ENCODE measurements around the gene MGAM2.
"Not testable (repeated sequence)": the region's sequence is repeated elsewhere in the genome, so short reads cannot be mapped to it uniquely, and the experiment has no call there.

Gene MGAM2
- total RNA-seq, result 0 reads per million in 2 donors

DNA sequence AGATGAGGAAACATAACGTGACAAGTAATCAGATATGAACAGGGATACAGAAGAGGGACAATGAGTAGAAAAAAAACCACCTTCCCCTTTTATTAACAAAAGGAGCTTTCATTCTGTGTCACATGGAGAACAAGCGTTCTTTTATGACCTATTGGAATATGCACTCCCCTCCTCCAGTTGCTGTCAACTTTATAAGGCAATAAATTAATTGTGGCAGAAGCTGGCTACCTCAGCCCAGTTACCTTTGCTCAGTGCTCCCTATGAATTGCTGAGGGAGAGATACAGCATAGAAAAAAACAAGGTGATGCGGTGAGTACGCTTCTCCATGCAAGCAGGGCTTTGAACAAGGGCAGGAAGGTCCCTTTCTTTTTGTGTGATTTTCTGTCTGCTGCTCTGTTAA is at the start of gene MGAM2:
Gene MGAM2, plus strand, starts transcription at position 220 of the 400 bp plus-strand sequence. CDS start 5,156 bp downstream, outside the sequence.
- no peak for DNase-seq

DNA sequence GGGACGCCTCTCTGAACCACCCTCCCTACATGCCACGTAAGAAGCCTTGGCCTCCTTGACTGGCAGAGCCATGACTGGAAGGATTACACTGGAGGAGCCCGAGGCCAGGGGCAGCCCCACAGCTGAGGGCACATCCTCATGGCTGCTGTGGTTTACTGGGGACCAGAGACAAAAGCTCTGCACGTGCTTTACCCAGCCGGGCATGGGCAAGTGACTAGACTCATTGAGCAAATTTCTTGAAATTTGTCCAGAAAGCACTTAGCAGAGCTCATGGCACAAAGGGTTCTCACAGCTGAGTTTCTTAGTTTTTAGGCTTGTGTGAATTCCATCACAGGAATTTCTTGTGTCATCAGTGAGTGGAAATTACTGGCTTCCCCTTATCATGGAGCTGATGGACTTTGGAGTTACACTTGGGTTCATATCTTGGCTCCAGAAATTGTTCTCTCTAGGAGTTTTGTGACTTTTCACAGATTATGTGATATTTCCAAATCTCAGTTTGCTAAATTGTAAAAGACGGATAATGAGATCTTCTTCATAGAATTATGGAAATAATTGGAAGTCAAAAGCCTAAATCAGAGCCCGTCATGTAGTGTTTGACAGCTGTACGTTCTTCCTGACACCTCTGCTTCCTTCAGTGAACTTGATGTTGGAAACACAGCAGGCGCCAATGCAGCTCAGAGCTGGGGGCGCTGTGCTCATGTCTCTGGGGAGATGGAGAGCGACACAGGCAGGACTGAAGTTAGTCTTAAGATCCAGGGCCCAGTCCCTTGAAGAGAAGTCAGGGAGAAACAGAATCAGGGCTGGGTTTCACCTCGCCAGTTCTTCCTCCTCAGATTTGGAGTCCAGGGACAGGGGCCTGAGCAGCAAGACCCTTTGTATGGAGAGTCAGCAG is 47.7 kb upstream of the MGAM2 start:
- no peak for DNase-seq

GRCh38 chr7:142066536-142066935 is 45.0 kb upstream of the MGAM2 start:
- DNase-seq, result no peak

DNA sequence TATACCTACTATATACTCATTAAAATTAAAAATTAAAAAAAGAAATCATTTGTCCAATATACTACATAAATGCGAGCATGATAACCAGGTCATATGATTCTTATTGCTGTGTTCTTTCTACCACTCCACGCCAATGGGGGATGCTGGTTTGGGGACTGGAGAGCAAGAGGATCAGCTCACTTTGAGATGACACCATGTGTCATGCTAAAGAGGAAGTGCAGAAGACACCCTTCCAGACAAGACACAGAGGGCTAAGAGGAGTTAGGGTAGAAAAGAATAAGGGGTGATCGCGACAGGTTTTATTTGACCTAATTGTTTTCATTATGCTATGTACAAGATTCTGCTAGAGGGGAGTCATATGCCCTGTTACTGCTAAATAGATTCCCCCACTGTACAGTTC is 33.8 kb upstream of the MGAM2 start:
- no peak for DNase-seq

GRCh38 chr7:142083605-142084004 is 27.9 kb upstream of the MGAM2 start:
- no peak for DNase-seq

GRCh38 chr7:142085428-142085827 is 26.1 kb upstream of the MGAM2 start:
- DNase-seq, result no peak

- DNase-seq, result no peak
These were observed 23.4 kb upstream of the MGAM2 start for GRCh38 chr7:142088022-142088714.

- no peak for DNase-seq
These were observed 22.5 kb upstream of the MGAM2 start for GRCh38 chr7:142089035-142089434.

- no peak for DNase-seq
These were observed 19.6 kb upstream of the MGAM2 start for GRCh38 chr7:142091961-142092360.

- DNase-seq, result no peak
These were observed 16.7 kb upstream of the MGAM2 start for GRCh38 chr7:142094861-142095260.

DNA sequence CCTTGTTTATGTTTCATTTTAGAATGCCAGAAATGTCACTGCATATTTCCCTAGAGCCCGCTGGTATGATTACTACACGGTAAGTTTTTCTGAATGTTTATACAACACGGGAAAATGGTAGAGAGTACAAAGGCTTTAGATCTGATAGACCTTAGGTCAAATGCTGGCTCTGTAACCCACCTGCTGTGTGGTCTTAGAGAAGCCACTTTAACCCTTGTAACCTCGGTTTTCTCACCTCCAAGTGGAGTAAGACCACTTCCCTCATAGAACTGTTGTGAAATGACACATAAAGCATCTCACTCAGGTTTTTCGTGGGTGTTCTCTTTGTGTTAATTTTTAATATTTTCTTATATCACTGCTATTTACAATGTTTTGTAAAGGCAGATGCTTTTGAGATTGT is 13.9 kb upstream of the MGAM2 start:
- DNase-seq, result no peak

GRCh38 chr7:142098004-142098403 is 13.5 kb upstream of the MGAM2 start:
- no peak for DNase-seq

GRCh38 chr7:142099347-142099746 is 12.2 kb upstream of the MGAM2 start:
- DNase-seq, result not testable (repeated sequence)

GRCh38 chr7:142100634-142101033 is 10.9 kb upstream of the MGAM2 start:
- DNase-seq, result no peak

DNA sequence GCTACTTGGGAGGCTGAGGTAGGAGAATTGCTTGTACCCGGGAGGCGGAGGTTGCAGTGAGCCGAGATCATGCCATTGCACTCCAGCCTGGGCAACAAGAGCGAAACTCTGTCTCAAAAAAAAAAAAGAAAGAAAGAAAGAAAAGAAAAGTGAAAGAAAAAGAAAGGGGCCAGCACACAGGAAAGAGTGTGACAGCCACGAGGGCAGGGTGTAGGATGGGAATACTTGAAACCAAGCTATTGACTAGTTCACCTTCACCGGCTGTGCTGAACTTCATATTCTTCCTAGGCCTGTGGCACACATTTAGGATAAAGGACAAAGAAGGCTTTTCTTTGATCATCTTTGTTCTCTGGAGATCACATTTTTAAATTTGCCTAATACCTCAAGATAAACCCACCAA is 9.7 kb upstream of the MGAM2 start:
- DNase-seq, result not testable (repeated sequence)

DNA sequence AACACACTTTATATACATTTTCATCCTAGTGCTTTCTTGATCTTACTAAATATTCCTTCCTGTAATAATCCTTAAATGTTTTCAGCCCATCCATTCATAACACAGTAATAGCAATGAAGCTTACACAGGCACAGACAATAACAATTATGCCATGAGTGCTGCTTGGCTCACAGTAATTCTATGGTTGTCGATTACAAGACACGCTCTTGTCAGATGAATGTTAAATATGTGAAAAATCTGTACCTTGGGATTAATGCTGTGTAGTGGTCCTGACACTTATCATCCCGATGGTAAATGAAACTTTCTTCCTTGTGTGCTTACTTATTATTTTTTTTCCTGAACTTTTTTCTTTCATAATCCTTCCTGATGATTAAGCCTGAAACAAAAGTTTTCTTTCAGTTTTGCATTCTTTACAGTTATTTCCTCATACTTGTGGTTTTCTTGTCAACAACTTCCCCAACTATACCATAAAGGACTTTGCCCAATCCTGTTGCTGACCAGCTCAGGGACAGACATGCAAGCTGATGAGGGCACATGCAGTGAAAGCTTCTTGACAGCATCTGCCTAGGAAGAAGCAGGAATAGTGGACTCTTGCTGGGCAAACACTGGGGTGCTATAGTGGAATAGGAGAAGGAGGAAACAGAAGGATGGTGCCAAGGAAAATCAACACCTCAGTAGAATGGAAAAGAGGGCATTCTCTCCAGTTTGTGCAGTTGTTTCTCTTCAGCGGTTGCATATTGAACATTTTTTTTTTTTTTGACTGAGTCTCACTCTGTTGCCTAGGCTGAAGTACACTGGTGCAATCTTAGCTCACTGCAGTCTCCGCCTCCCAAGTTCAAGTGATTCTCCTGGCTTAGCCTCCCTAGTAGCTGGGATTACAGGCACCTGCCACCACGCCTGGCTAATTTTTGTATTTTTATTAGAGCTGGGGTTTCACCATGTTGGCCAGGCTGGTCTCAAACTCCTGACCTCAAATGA is 6.7 kb upstream of the MGAM2 start:
- no peak for DNase-seq

DNA sequence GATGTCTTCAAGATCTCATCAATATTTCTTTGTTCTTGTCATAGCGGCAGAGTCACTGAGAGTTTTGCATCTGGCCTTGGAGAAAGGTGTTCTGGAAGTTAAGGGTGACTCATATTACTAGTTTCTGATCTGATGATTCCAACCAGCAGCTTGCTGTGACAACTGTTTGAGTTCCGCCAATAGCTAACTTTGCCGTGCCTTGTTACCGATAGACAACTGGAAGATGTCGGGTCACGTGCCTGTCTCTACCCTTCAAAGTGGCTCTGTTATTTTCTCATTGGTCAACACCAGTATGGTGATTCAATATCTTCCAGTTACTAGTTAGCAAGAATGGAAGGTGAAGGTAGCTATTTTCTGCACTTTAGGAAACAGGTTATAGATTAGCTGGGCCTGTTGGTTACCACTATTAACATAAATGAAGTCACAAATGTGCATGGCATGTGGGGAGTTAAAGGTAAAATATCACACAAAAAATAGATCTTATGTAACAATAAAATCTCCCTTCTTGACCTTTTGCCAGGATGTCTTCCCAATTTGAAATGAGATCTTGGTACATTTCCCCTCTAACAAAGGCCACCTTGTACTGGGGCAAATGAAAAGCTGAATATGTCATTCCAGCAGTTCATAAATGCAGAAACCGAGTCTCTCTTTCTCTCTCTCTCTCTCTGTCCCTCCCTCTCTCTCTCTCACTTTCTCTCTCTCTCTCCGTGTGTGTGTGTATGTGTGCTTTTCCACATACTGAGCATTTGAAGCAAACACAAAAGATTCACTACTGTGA is 2.6 kb upstream of the MGAM2 start:
- DNase-seq, result no peak

DNA sequence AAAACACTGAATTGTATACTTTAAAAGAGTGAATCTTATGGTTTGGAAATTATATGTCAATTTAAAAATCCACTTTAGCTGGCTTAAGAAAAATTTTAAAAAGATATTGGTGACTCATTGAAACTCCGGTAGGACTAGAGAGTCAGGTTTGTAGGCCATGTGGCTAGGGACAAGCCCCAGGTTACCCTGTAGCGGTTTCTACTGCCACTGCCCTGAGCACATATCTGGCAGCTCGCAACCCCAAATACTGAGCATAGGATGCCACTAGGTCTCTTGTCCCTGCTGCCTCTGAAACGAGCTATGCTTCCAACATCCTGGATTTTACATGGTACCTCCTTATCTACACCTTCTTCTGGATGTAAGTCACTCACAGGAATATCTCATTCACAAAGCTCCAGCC is 1.4 kb upstream of the MGAM2 start:
- DNase-seq, result no peak

DNA sequence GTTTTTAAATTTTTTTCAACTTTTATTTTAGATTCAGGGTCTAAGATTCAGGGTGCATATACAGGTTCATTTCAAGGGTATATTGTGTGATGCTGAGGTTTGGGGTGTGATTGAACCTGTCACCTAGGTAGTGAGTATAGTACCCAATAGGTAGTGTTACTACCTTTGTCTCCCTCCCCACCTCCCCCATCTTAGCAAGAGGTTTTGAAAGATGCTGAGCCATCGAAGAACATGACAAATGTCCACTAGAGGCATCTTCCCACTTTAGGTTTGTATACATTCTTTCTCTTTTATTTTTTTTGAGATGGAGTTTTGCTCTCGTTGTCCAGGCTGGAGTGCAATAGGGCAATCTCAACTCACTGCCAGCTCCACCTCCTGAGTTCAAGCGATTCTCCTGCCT is 880 bp upstream of the MGAM2 start:
- DNase-seq, result no peak

DNA sequence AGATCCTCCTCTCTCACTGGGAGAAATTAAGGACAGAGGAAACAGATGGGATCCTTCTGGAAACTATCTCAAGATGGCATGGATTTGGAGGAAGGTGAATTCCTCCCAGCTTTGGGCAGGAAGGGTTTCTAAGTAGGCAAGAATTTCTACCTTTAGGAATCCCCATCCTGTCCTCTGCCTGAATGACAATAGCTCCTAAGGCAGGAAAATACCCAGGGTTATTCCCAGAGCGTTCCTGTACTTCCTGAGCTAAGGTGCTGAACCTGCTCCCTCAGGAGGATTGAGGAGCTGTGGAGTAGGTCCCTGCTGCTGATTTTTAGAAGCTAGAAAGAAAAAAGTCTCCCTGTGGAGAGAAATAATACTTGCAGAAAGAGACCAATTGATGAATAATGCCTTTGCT is 568 bp downstream of the MGAM2 start:
- no peak for DNase-seq

DNA sequence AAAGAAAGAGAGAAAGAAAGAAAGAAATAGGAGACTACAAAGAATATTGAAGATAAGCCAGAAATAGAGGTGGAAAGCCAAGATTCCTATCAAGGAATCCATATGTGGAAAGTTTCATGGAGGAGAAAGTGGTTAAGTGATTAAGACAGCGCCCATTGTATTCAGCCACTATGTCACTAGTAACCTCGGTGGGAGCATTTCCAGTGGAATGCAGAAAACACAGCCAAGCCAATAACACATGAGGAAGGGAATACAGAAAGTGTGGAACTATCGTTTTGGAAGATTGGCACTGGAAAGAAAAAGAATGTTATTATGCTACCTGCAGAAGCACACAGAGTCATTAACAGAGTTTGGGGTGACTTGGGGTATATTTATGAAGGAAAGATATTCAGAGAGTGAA is 2.7 kb downstream of the MGAM2 start:
- DNase-seq, result no peak

- DNase-seq, result no peak
These were observed 9.0 kb downstream of the MGAM2 start for GRCh38 chr7:142120524-142120923.

Measured in T-helper 9 cell (primary cell).